Neural cell (in vitro differentiated cells): ENCODE measurements around the gene ABHD12. TPM values are rescaled to one million over a fixed set of nuclear protein-coding genes. Genes with fewer than 3 reads are reported as not detected.

Source experiments
- H2AFZ ChIP-seq: fragments of 200-600, 300-800 bp; sonication (generic), shearing (Covaris generic); 2 replicates; pipeline ENCODE4 v1.6.0; 2014; ENCODE audit warnings: low read depth, mild to moderate bottlenecking, antibody characterized with exemption, low read length, moderate library complexity
- H3F3A ChIP-seq: fragments of 200-600 bp; shearing (Covaris generic); 2 replicates; pipeline ENCODE4 v1.6.1; 2016; ENCODE audit warnings: mild to moderate bottlenecking, moderate library complexity, mixed read lengths, antibody characterized with exemption, low read length; ENCODE audit not compliant: insufficient read depth, poor library complexity, severe bottlenecking
- H3K27ac ChIP-seq: fragments of 200-600, 300-800 bp; sonication (generic), shearing (Covaris generic); 2 replicates; pipeline ENCODE4 v1.5.1; 2014; ENCODE audit warnings: mild to moderate bottlenecking, low read length, moderate library complexity
- H3K27me3 ChIP-seq: fragments of 300-800, 200-600 bp; sonication (generic), shearing (Covaris generic); 2 replicates; pipeline ENCODE4 v1.6.0; 2014; ENCODE audit warnings: mild to moderate bottlenecking, low read depth, low read length, moderate library complexity; ENCODE audit not compliant: insufficient read depth
- H3K36me3 ChIP-seq: fragments of 300-800, 200-600 bp; sonication (generic), shearing (Covaris generic); 2 replicates; pipeline ENCODE4 v1.5.1; 2014; ENCODE audit warnings: mild to moderate bottlenecking, antibody characterized with exemption, low read length, moderate library complexity; ENCODE audit not compliant: insufficient read depth
- H3K4me2 ChIP-seq: fragments of 300-800, 200-600 bp; sonication (generic), shearing (Covaris generic); 2 replicates; pipeline ENCODE4 v1.6.0; 2014; ENCODE audit warnings: mild to moderate bottlenecking, low read length
- H3K4me3 ChIP-seq: fragments of 300-800, 200-600 bp; sonication (generic), shearing (Covaris generic); 2 replicates; pipeline ENCODE4 v1.5.1; 2014; ENCODE audit warnings: mild to moderate bottlenecking, low read length, moderate library complexity
- H3K79me2 ChIP-seq: fragments of 200-600 bp; shearing (Covaris generic); replicated peaks from 2 replicates; pipeline ENCODE4 v1.6.0; 2014; ENCODE audit warnings: mild to moderate bottlenecking, low read length, moderate library complexity; ENCODE audit not compliant: insufficient read depth
- H3K9ac ChIP-seq: fragments of 300-800, 200-600 bp; sonication (generic), shearing (Covaris generic); 2 replicates; pipeline ENCODE4 v1.6.1; 2016; ENCODE audit warnings: mild to moderate bottlenecking, low read length, mixed read lengths
- H3K9me2 ChIP-seq: fragments of 200-600 bp; shearing (Covaris generic); 2 replicates; pipeline ENCODE4 v1.6.1; 2016; ENCODE audit warnings: mild to moderate bottlenecking, low read length, mixed read lengths; ENCODE audit not compliant: insufficient read depth
- H3K9me3 ChIP-seq: fragments of 200-600, 300-800 bp; sonication (generic), shearing (Covaris generic); 2 replicates; pipeline ENCODE4 v1.6.1; 2016; ENCODE audit warnings: mild to moderate bottlenecking, mixed run types, low read length, moderate library complexity, mixed read lengths
- H4K20me1 ChIP-seq: fragments of 200-600 bp; shearing (Covaris generic); 2 replicates; pipeline ENCODE4 v1.6.1; 2016; ENCODE audit warnings: mild to moderate bottlenecking, mixed run types; ENCODE audit not compliant: insufficient read depth
- CTCF ChIP-seq: fragments of 450-650 bp; IDR thresholded peaks from 2 replicates; pipeline ENCODE4 v1.5.1; 2014; ENCODE audit warnings: antibody characterized with exemption, mild to moderate bottlenecking, moderate library complexity; ENCODE audit not compliant: poor library complexity, severe bottlenecking
- EP300 ChIP-seq: fragments of 450-650 bp; conservative IDR thresholded peaks from 2 replicates; pipeline ENCODE4 v1.6.1; 2014; ENCODE audit warnings: antibody characterized with exemption, mild to moderate bottlenecking, moderate library complexity; ENCODE audit not compliant: poor library complexity, severe bottlenecking
- EZH2 ChIP-seq: fragments of 200-600, 300-800 bp; shearing (Covaris generic), sonication (generic); IDR thresholded peaks from 2 replicates; pipeline ENCODE4 v1.6.1; 2014; ENCODE audit warnings: antibody characterized with exemption, low read length, borderline replicate concordance, mild to moderate bottlenecking; ENCODE audit not compliant: insufficient read depth, poor library complexity, severe bottlenecking
- MXI1 ChIP-seq: fragments of 450-650 bp; conservative IDR thresholded peaks from 2 replicates; pipeline ENCODE4 v1.6.1; 2014; ENCODE audit warnings: antibody characterized with exemption, mild to moderate bottlenecking; ENCODE audit not compliant: poor library complexity, severe bottlenecking
- POLR2AphosphoS5 ChIP-seq: IDR thresholded peaks from 2 replicates; pipeline ENCODE4 v1.6.1; 2012
- RAD21 ChIP-seq: fragments of 450-650 bp; conservative IDR thresholded peaks from 2 replicates; pipeline ENCODE4 v1.6.1; 2014; ENCODE audit warnings: antibody characterized with exemption, mild to moderate bottlenecking, moderate library complexity
- SMC3 ChIP-seq: fragments of 450-650 bp; conservative IDR thresholded peaks from 2 replicates; pipeline ENCODE4 v1.6.1; 2014; ENCODE audit warnings: antibody characterized with exemption, mild to moderate bottlenecking, moderate library complexity; ENCODE audit not compliant: poor library complexity
- TAF1 ChIP-seq: IDR thresholded peaks from 2 replicates; pipeline ENCODE4 v1.6.1; 2012; ENCODE audit warnings: low read depth
- polyA plus RNA-seq: library from polyadenylated mRNA; depleted of rRNA; stranded (reverse); fragments of >200 nt; gene quantifications from 2 replicates; pipeline ENCODE4 v1.2.3, GENCODE V29; 2014
- TF ChIP-seq, protein P1 (sequence below): IDR thresholded peaks from 2 replicates; pipeline ENCODE4 v1.6.1; 2012; ENCODE audit warnings: borderline replicate concordance

ABHD12 gene
- polyA plus RNA-seq, 1 donor from 2014 or later, result 32.3 TPM

DNA sequence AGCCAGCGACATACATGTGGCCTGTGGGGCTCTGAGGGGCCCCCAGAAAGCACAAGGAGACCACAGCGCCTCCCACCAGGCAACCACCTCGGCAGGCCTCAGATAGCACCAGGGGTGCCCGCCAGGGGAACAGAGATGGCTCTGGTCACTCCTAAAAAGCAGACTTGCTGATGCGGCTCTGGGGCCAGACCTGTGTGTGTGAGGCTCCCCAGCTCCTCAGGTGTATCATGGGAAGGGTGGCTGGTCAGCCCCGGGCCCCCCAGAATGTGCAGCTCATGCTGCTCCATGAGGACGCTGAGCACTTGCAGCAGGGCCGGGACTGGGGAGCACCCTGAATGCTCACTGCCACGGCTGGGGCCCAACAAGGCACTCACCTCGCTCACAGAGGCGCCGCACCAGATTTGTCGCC, 82.5 kb downstream of the ABHD12 start:
- Histone ChIP-seq H3F3A (no peaks in the 10 kb centered on the region), H3K9me3 (no peaks in the 10 kb centered on the region), H2AFZ (no peak overlapping the region), H3K9ac (no peak overlapping the region), H3K9me2 (no peaks in the 10 kb centered on the region), H4K20me1 (no peaks in the 10 kb centered on the region), H3K27ac (no peak overlapping the region), H3K4me3 (no peak overlapping the region), H3K79me2 (no peaks in the 10 kb centered on the region), H3K4me2 (no peak overlapping the region), H3K27me3 (no peaks in the 10 kb centered on the region), H3K36me3 (no peaks in the 10 kb centered on the region)
- TF ChIP-seq SMC3 (no peak), EZH2 (no peak), MXI1 (no peak), CTCF (no peak), POLR2AphosphoS5 (no peak), EP300 (no peak), TAF1 (no peak), RAD21 (no peak)
- TF ChIP-seq, protein P1, sequence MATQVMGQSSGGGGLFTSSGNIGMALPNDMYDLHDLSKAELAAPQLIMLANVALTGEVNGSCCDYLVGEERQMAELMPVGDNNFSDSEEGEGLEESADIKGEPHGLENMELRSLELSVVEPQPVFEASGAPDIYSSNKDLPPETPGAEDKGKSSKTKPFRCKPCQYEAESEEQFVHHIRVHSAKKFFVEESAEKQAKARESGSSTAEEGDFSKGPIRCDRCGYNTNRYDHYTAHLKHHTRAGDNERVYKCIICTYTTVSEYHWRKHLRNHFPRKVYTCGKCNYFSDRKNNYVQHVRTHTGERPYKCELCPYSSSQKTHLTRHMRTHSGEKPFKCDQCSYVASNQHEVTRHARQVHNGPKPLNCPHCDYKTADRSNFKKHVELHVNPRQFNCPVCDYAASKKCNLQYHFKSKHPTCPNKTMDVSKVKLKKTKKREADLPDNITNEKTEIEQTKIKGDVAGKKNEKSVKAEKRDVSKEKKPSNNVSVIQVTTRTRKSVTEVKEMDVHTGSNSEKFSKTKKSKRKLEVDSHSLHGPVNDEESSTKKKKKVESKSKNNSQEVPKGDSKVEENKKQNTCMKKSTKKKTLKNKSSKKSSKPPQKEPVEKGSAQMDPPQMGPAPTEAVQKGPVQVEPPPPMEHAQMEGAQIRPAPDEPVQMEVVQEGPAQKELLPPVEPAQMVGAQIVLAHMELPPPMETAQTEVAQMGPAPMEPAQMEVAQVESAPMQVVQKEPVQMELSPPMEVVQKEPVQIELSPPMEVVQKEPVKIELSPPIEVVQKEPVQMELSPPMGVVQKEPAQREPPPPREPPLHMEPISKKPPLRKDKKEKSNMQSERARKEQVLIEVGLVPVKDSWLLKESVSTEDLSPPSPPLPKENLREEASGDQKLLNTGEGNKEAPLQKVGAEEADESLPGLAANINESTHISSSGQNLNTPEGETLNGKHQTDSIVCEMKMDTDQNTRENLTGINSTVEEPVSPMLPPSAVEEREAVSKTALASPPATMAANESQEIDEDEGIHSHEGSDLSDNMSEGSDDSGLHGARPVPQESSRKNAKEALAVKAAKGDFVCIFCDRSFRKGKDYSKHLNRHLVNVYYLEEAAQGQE, result no peak

- Histone ChIP-seq H3K9me3 (no peaks in the 10 kb centered on the region), H2AFZ (no peak overlapping the region), H4K20me1 (no peaks in the 10 kb centered on the region), H3K9ac (no peak overlapping the region), H3K27ac (no peak overlapping the region), H3K9me2 (no peaks in the 10 kb centered on the region), H3K36me3 (no peaks in the 10 kb centered on the region), H3K79me2 (no peaks in the 10 kb centered on the region), H3K27me3 (no peaks in the 10 kb centered on the region), H3K4me3 (no peak overlapping the region), H3K4me2 (no peak overlapping the region), H3F3A (no peaks in the 10 kb centered on the region)
- TF ChIP-seq, protein P1, result no peak
- TF ChIP-seq TAF1, result no peak
- TF ChIP-seq MXI1, result no peak
- no peak for TF ChIP-seq RAD21
- no peak for TF ChIP-seq POLR2AphosphoS5
- TF ChIP-seq EP300, result no peak
- no peak for TF ChIP-seq CTCF
- no peak for TF ChIP-seq EZH2
- no peak for TF ChIP-seq SMC3
Observed at GRCh38 chr20:25306991-25307903, 83.4 kb downstream of the ABHD12 start.
